Transverse colon (tissue), 4 donors: ENCODE data around the gene MAPKAP1.

Experiments used
- POLR2A ChIP-seq: fragments of 450-650 bp; IDR thresholded peaks from one replicate; pipeline ENCODE4 v1.6.1; 2016; ENCODE audit warnings: antibody characterized with exemption, mild to moderate bottlenecking, moderate library complexity
- POLR2AphosphoS5 ChIP-seq, 3 donors: sonication (generic); formaldehyde crosslinking; IDR thresholded peaks; one replicate each; pipeline ENCODE4 v1.6.1; 2016; ENCODE audit warnings: antibody characterized with exemption in 3 of 3
- TF ChIP-seq, protein P1 (sequence below), 5 experiments: fragments of 200-600 bp in 3 of 5; fragments of 450-650 bp in 2 of 5; sonication (generic) in 3 of 5; IDR thresholded peaks; 1 replicate in 2 of 5; 2 replicates in 3 of 5; pipeline ENCODE4 v1.5.1; 2016 to 2017; ENCODE audit warnings: antibody characterized with exemption in 5 of 5, inconsistent platforms in 3 of 5, mild to moderate bottlenecking in 2 of 5, moderate library complexity in 1 of 5

DNA sequence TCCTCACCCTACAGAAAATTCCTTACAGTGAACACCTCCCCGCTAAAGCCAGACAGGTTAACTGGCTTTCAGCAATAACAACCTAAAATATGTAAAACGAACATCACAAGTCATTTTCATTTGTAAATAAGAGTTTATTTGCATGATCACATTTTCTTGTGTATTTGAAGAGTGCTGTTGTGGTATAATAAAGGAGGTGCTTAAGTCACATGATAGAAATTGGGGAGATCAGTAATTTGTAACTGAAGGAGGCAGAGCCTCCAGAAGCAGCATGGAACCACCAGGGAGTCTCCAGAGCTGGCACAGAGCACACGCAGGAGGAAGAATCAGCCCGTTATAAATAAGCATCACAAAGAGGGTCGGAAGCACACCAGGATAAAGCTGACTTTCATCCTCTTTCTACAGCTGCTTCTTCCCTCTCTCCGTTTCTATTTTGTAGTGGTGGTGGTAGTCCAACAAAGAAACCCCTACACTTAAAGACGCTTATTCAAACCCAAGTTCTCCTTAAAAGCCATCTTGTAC lies 210.6 kb downstream of the MAPKAP1 start:
- TF ChIP-seq, protein P1, sequence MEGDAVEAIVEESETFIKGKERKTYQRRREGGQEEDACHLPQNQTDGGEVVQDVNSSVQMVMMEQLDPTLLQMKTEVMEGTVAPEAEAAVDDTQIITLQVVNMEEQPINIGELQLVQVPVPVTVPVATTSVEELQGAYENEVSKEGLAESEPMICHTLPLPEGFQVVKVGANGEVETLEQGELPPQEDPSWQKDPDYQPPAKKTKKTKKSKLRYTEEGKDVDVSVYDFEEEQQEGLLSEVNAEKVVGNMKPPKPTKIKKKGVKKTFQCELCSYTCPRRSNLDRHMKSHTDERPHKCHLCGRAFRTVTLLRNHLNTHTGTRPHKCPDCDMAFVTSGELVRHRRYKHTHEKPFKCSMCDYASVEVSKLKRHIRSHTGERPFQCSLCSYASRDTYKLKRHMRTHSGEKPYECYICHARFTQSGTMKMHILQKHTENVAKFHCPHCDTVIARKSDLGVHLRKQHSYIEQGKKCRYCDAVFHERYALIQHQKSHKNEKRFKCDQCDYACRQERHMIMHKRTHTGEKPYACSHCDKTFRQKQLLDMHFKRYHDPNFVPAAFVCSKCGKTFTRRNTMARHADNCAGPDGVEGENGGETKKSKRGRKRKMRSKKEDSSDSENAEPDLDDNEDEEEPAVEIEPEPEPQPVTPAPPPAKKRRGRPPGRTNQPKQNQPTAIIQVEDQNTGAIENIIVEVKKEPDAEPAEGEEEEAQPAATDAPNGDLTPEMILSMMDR (IDR thresholded peaks at IDR 0.05) = no peak
- TF ChIP-seq POLR2AphosphoS5 (IDR thresholded peaks at IDR 0.05) = no peak
- no peak for TF ChIP-seq POLR2A
